Measurements from ENCODE around the gene GNG5. TPM values are rescaled to one million over a fixed set of nuclear protein-coding genes. Genes with fewer than 3 reads are reported as not detected.
A peak's percentile ranks its signal among the peaks of the same experiment; 100 is the strongest.

GNG5 gene
- total RNA-seq, 1 experiment from 2014 or later: 108 TPM

DNA sequence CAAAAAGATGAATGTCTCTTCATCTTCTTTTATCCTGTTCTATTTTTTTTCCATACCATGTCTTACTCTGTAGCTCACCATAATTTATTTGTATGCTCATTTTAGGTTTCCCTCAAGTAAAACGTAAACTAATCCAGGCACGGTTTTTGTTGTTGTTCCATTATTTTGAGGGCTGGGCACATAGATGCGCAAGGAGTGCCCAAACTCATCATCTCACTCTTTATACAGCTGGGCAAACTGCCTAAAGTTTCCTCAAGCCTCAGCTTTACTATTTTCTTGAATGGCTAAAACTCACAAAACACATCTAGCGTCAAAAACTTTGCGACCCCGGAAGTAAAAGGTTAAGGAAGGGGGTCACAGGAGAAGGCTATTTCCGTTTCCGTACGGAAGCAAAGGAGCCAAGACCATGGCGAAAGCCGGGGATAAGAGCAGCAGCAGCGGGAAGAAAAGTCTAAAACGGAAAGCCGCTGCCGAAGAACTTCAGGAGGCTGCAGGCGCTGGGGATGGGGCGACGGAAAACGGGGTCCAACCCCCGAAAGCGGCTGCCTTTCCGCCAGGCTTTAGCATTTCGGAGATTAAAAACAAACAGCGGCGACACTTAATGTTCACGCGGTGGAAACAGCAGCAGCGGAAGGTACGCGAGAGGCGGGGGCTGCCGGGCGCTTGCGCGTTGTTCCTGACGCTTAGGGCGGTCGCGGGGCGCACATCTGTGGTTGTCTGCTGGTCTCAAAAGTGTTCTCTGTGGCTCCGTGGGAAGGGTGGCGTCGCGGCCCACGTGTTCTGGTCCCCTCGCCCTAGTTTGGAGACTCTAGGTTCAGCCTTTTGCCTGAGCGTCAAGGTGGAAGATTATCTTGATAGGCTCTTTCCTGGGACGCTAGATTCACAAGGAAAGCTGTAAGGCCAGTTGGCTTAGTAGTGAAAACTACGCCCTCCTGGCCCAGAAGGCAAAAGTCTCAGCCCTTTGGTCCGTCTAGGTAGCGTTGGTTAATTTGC, 27.2 kb downstream of the GNG5 start, which contains the start of gene RPF1 (continued):
- TF ChIP-seq, protein P1, sequence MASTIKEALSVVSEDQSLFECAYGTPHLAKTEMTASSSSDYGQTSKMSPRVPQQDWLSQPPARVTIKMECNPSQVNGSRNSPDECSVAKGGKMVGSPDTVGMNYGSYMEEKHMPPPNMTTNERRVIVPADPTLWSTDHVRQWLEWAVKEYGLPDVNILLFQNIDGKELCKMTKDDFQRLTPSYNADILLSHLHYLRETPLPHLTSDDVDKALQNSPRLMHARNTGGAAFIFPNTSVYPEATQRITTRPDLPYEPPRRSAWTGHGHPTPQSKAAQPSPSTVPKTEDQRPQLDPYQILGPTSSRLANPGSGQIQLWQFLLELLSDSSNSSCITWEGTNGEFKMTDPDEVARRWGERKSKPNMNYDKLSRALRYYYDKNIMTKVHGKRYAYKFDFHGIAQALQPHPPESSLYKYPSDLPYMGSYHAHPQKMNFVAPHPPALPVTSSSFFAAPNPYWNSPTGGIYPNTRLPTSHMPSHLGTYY (CRISPR knock-in tag; IDR thresholded peaks at IDR 0.05): peak; percentile 83; the same call in 1 of the 2 replicates
- TF ChIP-seq, protein P2, sequence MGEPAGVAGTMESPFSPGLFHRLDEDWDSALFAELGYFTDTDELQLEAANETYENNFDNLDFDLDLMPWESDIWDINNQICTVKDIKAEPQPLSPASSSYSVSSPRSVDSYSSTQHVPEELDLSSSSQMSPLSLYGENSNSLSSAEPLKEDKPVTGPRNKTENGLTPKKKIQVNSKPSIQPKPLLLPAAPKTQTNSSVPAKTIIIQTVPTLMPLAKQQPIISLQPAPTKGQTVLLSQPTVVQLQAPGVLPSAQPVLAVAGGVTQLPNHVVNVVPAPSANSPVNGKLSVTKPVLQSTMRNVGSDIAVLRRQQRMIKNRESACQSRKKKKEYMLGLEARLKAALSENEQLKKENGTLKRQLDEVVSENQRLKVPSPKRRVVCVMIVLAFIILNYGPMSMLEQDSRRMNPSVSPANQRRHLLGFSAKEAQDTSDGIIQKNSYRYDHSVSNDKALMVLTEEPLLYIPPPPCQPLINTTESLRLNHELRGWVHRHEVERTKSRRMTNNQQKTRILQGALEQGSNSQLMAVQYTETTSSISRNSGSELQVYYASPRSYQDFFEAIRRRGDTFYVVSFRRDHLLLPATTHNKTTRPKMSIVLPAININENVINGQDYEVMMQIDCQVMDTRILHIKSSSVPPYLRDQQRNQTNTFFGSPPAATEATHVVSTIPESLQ (CRISPR knock-in tag; IDR thresholded peaks at IDR 0.05): no peak
- TF ChIP-seq RELA (CRISPR knock-in tag; IDR thresholded peaks at IDR 0.05; ENCODE audit: borderline replicate concordance) (no peak), SP1 (CRISPR knock-in tag; conservative IDR thresholded peaks at IDR 0.05) (peak; percentile 65), TEAD4 (CRISPR knock-in tag; IDR thresholded peaks at IDR 0.05) (no peak), NR3C1 (CRISPR knock-in tag; conservative IDR thresholded peaks at IDR 0.05; ENCODE audit: low read depth) (no peak), ZNF317 (CRISPR knock-in tag; IDR thresholded peaks at IDR 0.05; ENCODE audit: borderline replicate concordance, low read depth) (no peak), TCF7 (CRISPR knock-in tag; IDR thresholded peaks at IDR 0.05; ENCODE audit: low read depth) (no peak), FOXK1 (CRISPR knock-in tag; IDR thresholded peaks at IDR 0.05) (no peak), ELF4 (CRISPR knock-in tag; IDR thresholded peaks at IDR 0.05; ENCODE audit: low read depth) (no peak), HMGA2 (CRISPR knock-in tag; IDR thresholded peaks at IDR 0.05) (no peak), ESRRA (CRISPR knock-in tag; IDR thresholded peaks at IDR 0.05; ENCODE audit: borderline replicate concordance) (no peak), JAZF1 (CRISPR knock-in tag; IDR thresholded peaks at IDR 0.05) (no peak)
- TF ChIP-seq, protein P3, sequence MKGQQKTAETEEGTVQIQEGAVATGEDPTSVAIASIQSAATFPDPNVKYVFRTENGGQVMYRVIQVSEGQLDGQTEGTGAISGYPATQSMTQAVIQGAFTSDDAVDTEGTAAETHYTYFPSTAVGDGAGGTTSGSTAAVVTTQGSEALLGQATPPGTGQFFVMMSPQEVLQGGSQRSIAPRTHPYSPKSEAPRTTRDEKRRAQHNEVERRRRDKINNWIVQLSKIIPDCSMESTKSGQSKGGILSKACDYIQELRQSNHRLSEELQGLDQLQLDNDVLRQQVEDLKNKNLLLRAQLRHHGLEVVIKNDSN (CRISPR knock-in tag; IDR thresholded peaks at IDR 0.05): peak; percentile 52; the same call in 1 of the 2 replicates
- TF ChIP-seq, protein P4, sequence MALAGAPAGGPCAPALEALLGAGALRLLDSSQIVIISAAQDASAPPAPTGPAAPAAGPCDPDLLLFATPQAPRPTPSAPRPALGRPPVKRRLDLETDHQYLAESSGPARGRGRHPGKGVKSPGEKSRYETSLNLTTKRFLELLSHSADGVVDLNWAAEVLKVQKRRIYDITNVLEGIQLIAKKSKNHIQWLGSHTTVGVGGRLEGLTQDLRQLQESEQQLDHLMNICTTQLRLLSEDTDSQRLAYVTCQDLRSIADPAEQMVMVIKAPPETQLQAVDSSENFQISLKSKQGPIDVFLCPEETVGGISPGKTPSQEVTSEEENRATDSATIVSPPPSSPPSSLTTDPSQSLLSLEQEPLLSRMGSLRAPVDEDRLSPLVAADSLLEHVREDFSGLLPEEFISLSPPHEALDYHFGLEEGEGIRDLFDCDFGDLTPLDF (CRISPR knock-in tag; IDR thresholded peaks at IDR 0.05): no peak
- TF ChIP-seq, protein P5, sequence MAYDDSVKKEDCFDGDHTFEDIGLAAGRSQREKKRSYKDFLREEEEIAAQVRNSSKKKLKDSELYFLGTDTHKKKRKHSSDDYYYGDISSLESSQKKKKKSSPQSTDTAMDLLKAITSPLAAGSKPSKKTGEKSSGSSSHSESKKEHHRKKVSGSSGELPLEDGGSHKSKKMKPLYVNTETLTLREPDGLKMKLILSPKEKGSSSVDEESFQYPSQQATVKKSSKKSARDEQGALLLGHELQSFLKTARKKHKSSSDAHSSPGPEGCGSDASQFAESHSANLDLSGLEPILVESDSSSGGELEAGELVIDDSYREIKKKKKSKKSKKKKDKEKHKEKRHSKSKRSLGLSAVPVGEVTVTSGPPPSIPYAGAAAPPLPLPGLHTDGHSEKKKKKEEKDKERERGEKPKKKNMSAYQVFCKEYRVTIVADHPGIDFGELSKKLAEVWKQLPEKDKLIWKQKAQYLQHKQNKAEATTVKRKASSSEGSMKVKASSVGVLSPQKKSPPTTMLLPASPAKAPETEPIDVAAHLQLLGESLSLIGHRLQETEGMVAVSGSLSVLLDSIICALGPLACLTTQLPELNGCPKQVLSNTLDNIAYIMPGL (CRISPR knock-in tag; IDR thresholded peaks at IDR 0.05): no peak
- TF ChIP-seq, protein P6, sequence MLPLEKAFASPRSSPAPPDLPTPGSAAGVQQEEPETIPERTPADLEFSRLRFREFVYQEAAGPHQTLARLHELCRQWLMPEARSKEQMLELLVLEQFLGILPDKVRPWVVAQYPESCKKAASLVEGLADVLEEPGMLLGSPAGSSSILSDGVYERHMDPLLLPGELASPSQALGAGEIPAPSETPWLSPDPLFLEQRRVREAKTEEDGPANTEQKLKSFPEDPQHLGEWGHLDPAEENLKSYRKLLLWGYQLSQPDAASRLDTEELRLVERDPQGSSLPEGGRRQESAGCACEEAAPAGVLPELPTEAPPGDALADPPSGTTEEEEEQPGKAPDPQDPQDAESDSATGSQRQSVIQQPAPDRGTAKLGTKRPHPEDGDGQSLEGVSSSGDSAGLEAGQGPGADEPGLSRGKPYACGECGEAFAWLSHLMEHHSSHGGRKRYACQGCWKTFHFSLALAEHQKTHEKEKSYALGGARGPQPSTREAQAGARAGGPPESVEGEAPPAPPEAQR (CRISPR knock-in tag; IDR thresholded peaks at IDR 0.05): peak; percentile 90
- TF ChIP-seq, protein P7, sequence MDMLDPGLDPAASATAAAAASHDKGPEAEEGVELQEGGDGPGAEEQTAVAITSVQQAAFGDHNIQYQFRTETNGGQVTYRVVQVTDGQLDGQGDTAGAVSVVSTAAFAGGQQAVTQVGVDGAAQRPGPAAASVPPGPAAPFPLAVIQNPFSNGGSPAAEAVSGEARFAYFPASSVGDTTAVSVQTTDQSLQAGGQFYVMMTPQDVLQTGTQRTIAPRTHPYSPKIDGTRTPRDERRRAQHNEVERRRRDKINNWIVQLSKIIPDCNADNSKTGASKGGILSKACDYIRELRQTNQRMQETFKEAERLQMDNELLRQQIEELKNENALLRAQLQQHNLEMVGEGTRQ (CRISPR knock-in tag; IDR thresholded peaks at IDR 0.05): no peak
- TF ChIP-seq, protein P8, sequence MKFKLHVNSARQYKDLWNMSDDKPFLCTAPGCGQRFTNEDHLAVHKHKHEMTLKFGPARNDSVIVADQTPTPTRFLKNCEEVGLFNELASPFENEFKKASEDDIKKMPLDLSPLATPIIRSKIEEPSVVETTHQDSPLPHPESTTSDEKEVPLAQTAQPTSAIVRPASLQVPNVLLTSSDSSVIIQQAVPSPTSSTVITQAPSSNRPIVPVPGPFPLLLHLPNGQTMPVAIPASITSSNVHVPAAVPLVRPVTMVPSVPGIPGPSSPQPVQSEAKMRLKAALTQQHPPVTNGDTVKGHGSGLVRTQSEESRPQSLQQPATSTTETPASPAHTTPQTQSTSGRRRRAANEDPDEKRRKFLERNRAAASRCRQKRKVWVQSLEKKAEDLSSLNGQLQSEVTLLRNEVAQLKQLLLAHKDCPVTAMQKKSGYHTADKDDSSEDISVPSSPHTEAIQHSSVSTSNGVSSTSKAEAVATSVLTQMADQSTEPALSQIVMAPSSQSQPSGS (CRISPR knock-in tag; IDR thresholded peaks at IDR 0.05; ENCODE audit: borderline replicate concordance, low read depth): no peak
- TF ChIP-seq, protein P9, sequence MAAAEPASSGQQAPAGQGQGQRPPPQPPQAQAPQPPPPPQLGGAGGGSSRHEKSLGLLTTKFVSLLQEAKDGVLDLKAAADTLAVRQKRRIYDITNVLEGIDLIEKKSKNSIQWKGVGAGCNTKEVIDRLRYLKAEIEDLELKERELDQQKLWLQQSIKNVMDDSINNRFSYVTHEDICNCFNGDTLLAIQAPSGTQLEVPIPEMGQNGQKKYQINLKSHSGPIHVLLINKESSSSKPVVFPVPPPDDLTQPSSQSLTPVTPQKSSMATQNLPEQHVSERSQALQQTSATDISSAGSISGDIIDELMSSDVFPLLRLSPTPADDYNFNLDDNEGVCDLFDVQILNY (CRISPR knock-in tag; IDR thresholded peaks at IDR 0.05): no peak
- TF ChIP-seq, protein P10, sequence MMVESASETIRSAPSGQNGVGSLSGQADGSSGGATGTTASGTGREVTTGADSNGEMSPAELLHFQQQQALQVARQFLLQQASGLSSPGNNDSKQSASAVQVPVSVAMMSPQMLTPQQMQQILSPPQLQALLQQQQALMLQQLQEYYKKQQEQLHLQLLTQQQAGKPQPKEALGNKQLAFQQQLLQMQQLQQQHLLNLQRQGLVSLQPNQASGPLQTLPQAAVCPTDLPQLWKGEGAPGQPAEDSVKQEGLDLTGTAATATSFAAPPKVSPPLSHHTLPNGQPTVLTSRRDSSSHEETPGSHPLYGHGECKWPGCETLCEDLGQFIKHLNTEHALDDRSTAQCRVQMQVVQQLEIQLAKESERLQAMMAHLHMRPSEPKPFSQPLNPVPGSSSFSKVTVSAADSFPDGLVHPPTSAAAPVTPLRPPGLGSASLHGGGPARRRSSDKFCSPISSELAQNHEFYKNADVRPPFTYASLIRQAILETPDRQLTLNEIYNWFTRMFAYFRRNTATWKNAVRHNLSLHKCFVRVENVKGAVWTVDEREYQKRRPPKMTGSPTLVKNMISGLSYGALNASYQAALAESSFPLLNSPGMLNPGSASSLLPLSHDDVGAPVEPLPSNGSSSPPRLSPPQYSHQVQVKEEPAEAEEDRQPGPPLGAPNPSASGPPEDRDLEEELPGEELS (CRISPR knock-in tag; IDR thresholded peaks at IDR 0.05): 0 out of 2 replicates have a peak, but pooled peaks have one; percentile 7
- TF ChIP-seq, protein P11, sequence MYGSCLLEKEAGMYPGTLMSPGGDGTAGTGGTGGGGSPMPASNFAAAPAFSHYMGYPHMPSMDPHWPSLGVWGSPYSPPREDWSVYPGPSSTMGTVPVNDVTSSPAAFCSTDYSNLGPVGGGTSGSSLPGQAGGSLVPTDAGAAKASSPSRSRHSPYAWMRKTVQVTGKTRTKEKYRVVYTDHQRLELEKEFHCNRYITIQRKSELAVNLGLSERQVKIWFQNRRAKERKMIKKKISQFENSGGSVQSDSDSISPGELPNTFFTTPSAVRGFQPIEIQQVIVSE (CRISPR knock-in tag; IDR thresholded peaks at IDR 0.05; ENCODE audit: borderline replicate concordance): no peak
